Vagina (tissue), 2 donors: ENCODE data around the gene PLA2G5. TPM values are rescaled to one million over a fixed set of nuclear protein-coding genes. Genes with fewer than 3 reads are reported as not detected.
"Not testable (repeated sequence)": the region's sequence is repeated elsewhere in the genome, so short reads cannot be mapped to it uniquely, and the experiment has no call there.

Experiments
- DNase-seq, 2 donors: peaks; one replicate each; pipeline ENCODE4 v3.0.0-alpha.2; 2017; ENCODE audit errors: extremely low spot score in 2 of 2
- H3K27ac ChIP-seq: fragments of 200-600 bp; sonication (generic); one replicate; pipeline ENCODE4 v1.5.1; 2019
- H3K27me3 ChIP-seq: fragments of 200-600 bp; sonication (generic); one replicate; pipeline ENCODE4 v1.5.1; 2019
- H3K36me3 ChIP-seq, 2 donors: fragments of 200-600 bp; sonication (generic); one replicate each; pipeline ENCODE4 v1.5.1; 2017 to 2019
- H3K4me1 ChIP-seq: fragments of 200-600 bp; sonication (generic); one replicate; pipeline ENCODE4 v1.5.1; 2019
- H3K4me3 ChIP-seq, 2 donors: fragments of 200-600 bp; sonication (generic); 1 replicate in 1 of 2; 2 replicates in 1 of 2; pipeline ENCODE4 v1.5.1; 2016 to 2019
- H3K9me3 ChIP-seq: fragments of 200-600 bp; sonication (generic); one replicate; pipeline ENCODE4 v1.5.1; 2019
- POLR2A ChIP-seq, 2 donors: fragments of 450-650 bp; IDR thresholded peaks; one replicate each; pipeline ENCODE4 v1.6.1; 2017; ENCODE audit warnings: antibody characterized with exemption in 2 of 2, mild to moderate bottlenecking in 2 of 2, moderate library complexity in 2 of 2
- POLR2AphosphoS5 ChIP-seq, 2 donors: sonication (generic); formaldehyde crosslinking; IDR thresholded peaks; one replicate each; pipeline ENCODE4 v1.9.0; 2017; ENCODE audit warnings: antibody characterized with exemption in 2 of 2, mild to moderate bottlenecking in 2 of 2, low read depth in 1 of 2; ENCODE audit not compliant: insufficient read depth in 1 of 2
- intact Hi-C: fragments of 100-400 bp; cut with DNase I; formaldehyde crosslinking; loops from one replicate; pipeline ENCODE4 v1.15.1; 2023
- total RNA-seq: library from RNA; depleted of rRNA; stranded (reverse); fragments of >200 nt; gene quantifications from one replicate; pipeline ENCODE4 v1.2.3, GENCODE V29; 2016
- TF ChIP-seq, protein P1 (sequence below), 3 experiments: fragments of 450-650 bp in 2 of 3; fragments of 200-600 bp in 1 of 3; sonication (generic) in 1 of 3; IDR thresholded peaks; one replicate each; pipeline ENCODE4 v1.5.1; 2017 to 2019; ENCODE audit warnings: antibody characterized with exemption in 3 of 3, mild to moderate bottlenecking in 2 of 3, moderate library complexity in 2 of 3

PLA2G5 gene
- total RNA-seq, 1 donor from 2014 or later = 2.7 TPM

DNA sequence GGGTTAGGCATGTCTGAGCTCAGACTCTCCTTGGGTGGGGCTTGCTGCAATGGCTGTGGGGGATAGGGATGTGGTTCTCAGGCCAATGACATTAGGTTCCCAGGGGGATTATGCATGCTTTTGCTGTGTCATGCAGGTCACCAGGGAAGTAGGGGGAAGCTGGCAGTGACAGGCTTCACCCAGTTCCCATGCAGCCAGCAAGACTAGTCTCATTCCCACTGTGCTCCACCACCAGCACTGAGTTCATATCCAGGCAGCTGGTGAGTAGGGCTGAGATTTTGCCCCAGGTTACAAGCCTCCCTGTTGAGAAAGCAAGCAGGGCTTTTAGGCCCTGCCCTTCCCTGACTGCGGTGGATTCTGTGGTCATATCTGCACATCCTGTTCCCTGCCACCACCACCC lies 32.1 kb upstream of the PLA2G5 start:
- Histone ChIP-seq H3K36me3 (no peaks in the 10 kb centered on the region), H3K4me3 (no peak overlapping the region), H3K27ac (no peak overlapping the region), H3K9me3 (no peaks in the 10 kb centered on the region), H3K4me1 (no peaks in the 10 kb centered on the region), H3K27me3 (no peaks in the 10 kb centered on the region)
- DNase-seq = no peak
- intact Hi-C loops = no loop called here
- no peak for TF ChIP-seq POLR2AphosphoS5 (IDR thresholded peaks at IDR 0.05; ENCODE audit: insufficient read depth in 1 of 2, low read depth in 1 of 2)
- no peak for TF ChIP-seq POLR2A (IDR thresholded peaks at IDR 0.05)
- TF ChIP-seq, protein P1, sequence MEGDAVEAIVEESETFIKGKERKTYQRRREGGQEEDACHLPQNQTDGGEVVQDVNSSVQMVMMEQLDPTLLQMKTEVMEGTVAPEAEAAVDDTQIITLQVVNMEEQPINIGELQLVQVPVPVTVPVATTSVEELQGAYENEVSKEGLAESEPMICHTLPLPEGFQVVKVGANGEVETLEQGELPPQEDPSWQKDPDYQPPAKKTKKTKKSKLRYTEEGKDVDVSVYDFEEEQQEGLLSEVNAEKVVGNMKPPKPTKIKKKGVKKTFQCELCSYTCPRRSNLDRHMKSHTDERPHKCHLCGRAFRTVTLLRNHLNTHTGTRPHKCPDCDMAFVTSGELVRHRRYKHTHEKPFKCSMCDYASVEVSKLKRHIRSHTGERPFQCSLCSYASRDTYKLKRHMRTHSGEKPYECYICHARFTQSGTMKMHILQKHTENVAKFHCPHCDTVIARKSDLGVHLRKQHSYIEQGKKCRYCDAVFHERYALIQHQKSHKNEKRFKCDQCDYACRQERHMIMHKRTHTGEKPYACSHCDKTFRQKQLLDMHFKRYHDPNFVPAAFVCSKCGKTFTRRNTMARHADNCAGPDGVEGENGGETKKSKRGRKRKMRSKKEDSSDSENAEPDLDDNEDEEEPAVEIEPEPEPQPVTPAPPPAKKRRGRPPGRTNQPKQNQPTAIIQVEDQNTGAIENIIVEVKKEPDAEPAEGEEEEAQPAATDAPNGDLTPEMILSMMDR (IDR thresholded peaks at IDR 0.05) = no peak

DNA sequence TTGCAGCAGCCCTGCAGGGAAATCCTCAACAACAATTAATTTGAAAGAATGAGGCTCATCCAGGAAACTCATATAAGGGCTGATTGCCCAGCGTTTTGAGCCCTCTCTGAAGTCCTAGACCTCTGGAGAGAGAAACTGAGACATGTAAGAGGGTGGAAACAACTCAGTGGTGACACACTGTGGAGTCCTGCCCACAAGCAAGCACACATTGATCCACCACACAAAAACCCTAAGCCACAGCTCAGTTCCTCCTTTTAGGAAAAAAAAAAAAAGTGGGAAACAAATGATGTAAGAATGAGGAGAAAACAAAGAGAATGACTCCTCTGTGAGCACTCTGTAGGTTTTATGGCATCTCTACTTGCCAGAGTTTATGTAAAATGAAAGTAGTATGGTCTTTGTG lies 22.9 kb upstream of the PLA2G5 start:
- Histone ChIP-seq H3K27me3 (no peaks in the 10 kb centered on the region), H3K36me3 (no peaks in the 10 kb centered on the region), H3K4me3 (no peak overlapping the region), H3K27ac (no peak overlapping the region), H3K4me1 (no peaks in the 10 kb centered on the region), H3K9me3 (no peaks in the 10 kb centered on the region)
- no peak for DNase-seq
- TF ChIP-seq, protein P1 (IDR thresholded peaks at IDR 0.05) = no peak
- TF ChIP-seq POLR2AphosphoS5 (IDR thresholded peaks at IDR 0.05; ENCODE audit: insufficient read depth in 1 of 2, low read depth in 1 of 2) = no peak
- no peak for TF ChIP-seq POLR2A (IDR thresholded peaks at IDR 0.05)
- intact Hi-C loops = no loop called here

DNA sequence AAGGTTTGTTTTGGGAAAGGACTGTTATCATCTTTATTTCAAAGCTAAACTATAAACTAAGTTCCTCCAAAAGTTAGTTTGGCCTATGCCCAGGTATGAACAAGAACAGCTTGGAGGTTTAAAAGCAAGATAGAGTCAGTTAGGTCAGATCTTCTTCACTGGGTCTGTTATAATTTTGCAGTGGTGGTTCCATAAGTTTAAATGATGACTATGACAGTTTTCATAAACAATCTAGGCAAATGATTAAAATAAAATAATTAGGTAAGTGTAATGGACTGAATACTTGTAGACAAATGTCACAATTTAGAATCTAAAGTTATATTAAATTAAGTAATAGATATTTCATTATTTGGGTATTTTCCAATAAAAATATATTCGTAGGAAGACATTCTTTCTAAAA lies 21.4 kb upstream of the PLA2G5 start:
- Histone ChIP-seq H3K27ac (no peak overlapping the region), H3K4me1 (no peaks in the 10 kb centered on the region), H3K27me3 (no peaks in the 10 kb centered on the region), H3K4me3 (no peak overlapping the region), H3K9me3 (no peaks in the 10 kb centered on the region), H3K36me3 (no peaks in the 10 kb centered on the region)
- TF ChIP-seq, protein P1 (IDR thresholded peaks at IDR 0.05) = no peak
- TF ChIP-seq POLR2AphosphoS5 (IDR thresholded peaks at IDR 0.05; ENCODE audit: insufficient read depth in 1 of 2, low read depth in 1 of 2) = no peak
- TF ChIP-seq POLR2A (IDR thresholded peaks at IDR 0.05) = no peak
- no peak for DNase-seq
- intact Hi-C loops = no loop called here

DNA sequence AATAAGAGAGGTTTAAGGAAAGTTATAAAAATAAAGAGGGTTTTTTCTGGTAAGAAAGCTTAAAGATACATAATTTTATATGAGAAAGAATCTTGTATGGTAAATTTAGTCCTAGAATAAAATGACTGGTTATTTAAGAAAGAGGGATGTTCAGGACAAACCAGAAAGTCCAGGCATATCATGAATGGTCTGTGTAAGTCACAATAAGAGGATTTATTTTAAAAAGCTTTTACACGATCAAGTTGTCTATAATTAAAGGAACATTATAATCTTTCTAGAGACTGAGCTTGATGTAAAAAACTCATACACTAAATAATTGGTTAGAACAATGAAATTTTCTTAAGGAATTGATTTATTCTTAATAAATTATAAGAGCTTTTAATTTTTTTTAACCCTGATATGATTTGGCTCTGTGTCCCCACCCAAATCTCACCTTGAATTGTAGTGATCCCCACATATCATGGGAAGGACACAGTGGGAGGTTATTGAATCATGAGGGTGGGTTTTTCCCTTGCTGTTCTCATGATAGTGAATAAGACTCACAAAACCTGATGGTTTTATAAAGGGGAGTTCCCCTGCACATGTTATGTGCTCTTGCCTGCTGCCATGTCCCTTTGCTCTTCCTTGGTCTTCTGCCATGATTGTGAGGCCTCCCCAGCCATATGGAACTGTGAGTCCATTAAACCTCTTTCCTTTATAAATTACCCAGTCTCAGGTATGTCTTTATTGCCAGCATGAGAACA lies 20.8 kb upstream of the PLA2G5 start:
- not testable (repeated sequence) for H3K4me3 ChIP-seq, H3K9me3 ChIP-seq

DNA sequence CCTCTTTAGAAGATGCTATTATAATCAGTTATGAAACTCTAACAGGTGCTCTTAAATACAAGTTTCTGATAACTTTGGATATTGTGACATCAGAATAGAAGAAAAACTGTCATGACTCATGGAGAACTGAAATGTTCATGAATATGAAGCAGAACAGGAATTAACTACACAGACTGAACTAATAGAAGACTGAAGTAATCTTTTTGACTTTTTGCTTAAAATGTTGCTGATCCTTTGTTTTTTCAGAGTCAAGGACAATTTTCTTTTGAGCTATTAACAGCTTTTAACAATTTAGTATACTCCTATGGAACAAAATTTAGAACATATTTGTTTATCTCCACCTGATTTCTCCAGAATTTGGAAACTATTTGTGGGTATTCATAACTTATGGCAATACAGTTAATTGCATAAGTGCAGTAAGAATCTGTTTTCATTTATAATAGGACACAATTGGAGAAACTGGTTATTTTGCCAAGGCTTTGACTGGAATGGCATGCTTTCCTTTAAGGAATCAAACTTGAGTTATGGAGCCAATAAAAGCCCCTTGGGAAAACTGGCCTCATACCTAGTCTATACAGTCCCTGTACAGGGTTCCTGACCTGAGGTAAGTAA lies 18.7 kb upstream of the PLA2G5 start:
- no peaks in the 10 kb centered on the region for H3K27me3 ChIP-seq
- DNase-seq = no peak
- H3K4me3 ChIP-seq = no peak overlapping the region
- intact Hi-C loops = no loop called here
- H3K9me3 ChIP-seq = no peaks in the 10 kb centered on the region
- TF ChIP-seq POLR2A (IDR thresholded peaks at IDR 0.05) (no peak), POLR2AphosphoS5 (IDR thresholded peaks at IDR 0.05; ENCODE audit: insufficient read depth in 1 of 2, low read depth in 1 of 2) (no peak)
- TF ChIP-seq, protein P1 (IDR thresholded peaks at IDR 0.05) = no peak
- no peaks in the 10 kb centered on the region for H3K4me1 ChIP-seq
- no peaks in the 10 kb centered on the region for H3K36me3 ChIP-seq
- no peak overlapping the region for H3K27ac ChIP-seq

More for the DNA sequence above, 20.8 kb upstream of the PLA2G5 start:
- intact Hi-C loops, DNase-seq, H3K4me1 ChIP-seq, H3K36me3 ChIP-seq, H3K27me3 ChIP-seq, H3K27ac ChIP-seq: not testable (repeated sequence)
